HG03558 (cell line): ENCODE results near the gene HRH4.

Source experiments
- ATAC-seq: cut with Tn5 transposase; IDR thresholded peaks from one replicate; pipeline ENCODE4 v1.9.1; 2021; ENCODE audit warnings: moderate number of reproducible peaks; ENCODE audit not compliant: unreplicated experiment; ENCODE audit errors: extremely low read depth

HRH4 gene

GRCh38 chr18:24460388-24460787, at the start of gene HRH4:
TSS of gene HRH4 (plus strand) at chr18:24460637. CDS start at chr18:24460729, 92 bp downstream.
- no peak for ATAC-seq

- no peak for ATAC-seq
Measured at GRCh38 chr18:24413148-24413547, 47.3 kb upstream of the HRH4 start.

- no peak for ATAC-seq
Measured at GRCh38 chr18:24414349-24415003, 46.0 kb upstream of the HRH4 start.

- ATAC-seq, result no peak
Measured at GRCh38 chr18:24417480-24417879, 43.0 kb upstream of the HRH4 start.

GRCh38 chr18:24420551-24420950, 39.9 kb upstream of the HRH4 start:
- no peak for ATAC-seq

- no peak for ATAC-seq
Measured at GRCh38 chr18:24421831-24422230, 38.6 kb upstream of the HRH4 start.

- no peak for ATAC-seq
Measured at GRCh38 chr18:24426073-24426397, 34.4 kb upstream of the HRH4 start.

GRCh38 chr18:24426398-24427294, 33.8 kb upstream of the HRH4 start, which contains the start of gene IMPACT:
TSS of gene IMPACT (plus strand) at chr18:24426670. CDS start at chr18:24426757, 87 bp downstream.
- peak; percentile 73 for ATAC-seq

GRCh38 chr18:24427484-24427883, 33.0 kb upstream of the HRH4 start:
- ATAC-seq, result no peak

- no peak for ATAC-seq
Measured at GRCh38 chr18:24428709-24429108, 31.7 kb upstream of the HRH4 start.

GRCh38 chr18:24429188-24429587, 31.2 kb upstream of the HRH4 start:
- ATAC-seq, result no peak

- no peak for ATAC-seq
Measured at GRCh38 chr18:24432618-24433017, 27.8 kb upstream of the HRH4 start.

- ATAC-seq, result no peak
Measured at GRCh38 chr18:24436939-24437338, 23.5 kb upstream of the HRH4 start.

- ATAC-seq, result no peak
Measured at GRCh38 chr18:24443870-24444269, 16.6 kb upstream of the HRH4 start.

GRCh38 chr18:24446453-24446852, 14.0 kb upstream of the HRH4 start:
- no peak for ATAC-seq

- no peak for ATAC-seq
Measured at GRCh38 chr18:24446953-24447538, 13.4 kb upstream of the HRH4 start.

GRCh38 chr18:24447961-24448360, 12.5 kb upstream of the HRH4 start:
- ATAC-seq, result no peak

GRCh38 chr18:24456549-24456948, 3.9 kb upstream of the HRH4 start:
- ATAC-seq, result peak; percentile 92

- ATAC-seq, result no peak
Measured at GRCh38 chr18:24459772-24460171, 665 bp upstream of the HRH4 start.

- ATAC-seq, result no peak
Measured at GRCh38 chr18:24461996-24462395, 1.6 kb downstream of the HRH4 start.
